HG03196 (cell line): ENCODE results near the gene BHLHE23.

ENCODE experiments used
- ATAC-seq: cut with Tn5 transposase; IDR thresholded peaks from one replicate; pipeline ENCODE4 v1.9.1; 2021; ENCODE audit not compliant: unreplicated experiment

Gene BHLHE23

GRCh38 chr20:62975812-62976508 is 30.8 kb downstream of the BHLHE23 start:
- no peak for ATAC-seq

DNA sequence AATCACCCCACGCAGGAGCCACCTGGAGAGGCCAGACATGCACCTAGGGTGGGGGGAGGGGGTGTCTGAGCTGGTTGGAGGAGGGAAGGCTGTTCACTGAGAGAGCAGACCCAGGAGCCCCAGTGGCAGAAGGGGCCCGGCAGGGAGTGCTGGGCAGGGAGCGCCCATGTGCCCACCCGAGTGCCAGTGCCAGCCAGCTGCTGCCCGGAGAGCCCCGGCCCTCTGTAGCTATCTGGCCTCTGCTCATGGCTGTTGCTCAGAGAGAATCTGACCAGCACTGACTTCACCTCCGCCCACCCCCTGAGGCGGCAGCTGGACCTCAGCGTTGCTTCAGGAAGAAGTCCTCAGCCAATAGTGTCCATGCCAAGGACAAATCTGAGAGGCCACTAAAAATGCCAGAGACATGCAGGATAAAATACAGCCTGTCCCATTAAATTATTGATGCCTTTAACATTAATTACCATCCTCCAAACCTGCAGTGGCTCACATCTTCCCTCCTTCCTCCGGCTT is 31.5 kb downstream of the BHLHE23 start:
- no peak for ATAC-seq

DNA sequence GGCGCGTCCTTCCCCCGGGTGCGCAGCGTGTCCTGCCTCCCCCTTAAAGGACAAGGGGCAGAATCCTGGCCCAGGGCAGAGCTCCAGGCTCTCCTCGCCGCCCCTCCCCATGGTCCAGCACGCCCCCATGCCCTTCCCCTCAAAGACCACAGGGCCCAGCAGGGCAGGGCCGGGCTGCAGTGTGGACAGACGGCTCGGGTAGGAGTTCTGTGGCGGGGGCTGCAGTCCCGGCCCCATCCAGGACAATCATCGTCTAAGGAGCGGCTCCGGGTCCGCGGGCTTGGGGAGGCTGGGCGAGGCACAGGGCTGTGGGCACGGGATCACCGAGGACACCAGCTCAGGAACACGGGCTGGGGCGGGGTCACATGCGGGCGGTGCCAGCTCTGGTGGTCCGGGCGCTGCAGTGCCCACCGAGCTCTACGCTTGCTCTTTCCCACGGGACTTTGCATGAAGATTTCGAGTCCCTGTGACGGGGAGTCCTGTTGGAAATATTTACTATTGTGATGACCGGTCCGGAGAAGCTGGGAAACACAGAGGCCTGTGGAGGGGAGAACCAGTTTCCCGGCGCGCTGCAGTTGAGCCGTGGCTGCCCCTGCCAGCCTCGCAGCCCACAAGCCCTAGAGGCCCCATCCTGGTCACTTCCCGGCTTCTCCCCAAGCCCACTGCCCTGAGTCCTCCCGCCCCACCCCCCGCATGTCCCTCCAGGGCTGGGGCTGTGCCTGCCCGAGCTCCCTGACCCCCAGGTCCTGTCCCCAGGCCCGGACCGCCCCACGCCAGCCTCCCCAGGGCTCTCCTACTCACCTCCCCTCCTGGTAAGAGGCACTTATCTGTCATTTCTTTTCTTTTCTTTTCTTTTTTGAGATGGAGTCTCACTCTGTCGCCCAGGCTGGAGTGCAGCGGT is 33.7 kb downstream of the BHLHE23 start:
- no peak for ATAC-seq

GRCh38 chr20:62971950-62972844 is 34.6 kb downstream of the BHLHE23 start:
- peak; percentile 65 for ATAC-seq

DNA sequence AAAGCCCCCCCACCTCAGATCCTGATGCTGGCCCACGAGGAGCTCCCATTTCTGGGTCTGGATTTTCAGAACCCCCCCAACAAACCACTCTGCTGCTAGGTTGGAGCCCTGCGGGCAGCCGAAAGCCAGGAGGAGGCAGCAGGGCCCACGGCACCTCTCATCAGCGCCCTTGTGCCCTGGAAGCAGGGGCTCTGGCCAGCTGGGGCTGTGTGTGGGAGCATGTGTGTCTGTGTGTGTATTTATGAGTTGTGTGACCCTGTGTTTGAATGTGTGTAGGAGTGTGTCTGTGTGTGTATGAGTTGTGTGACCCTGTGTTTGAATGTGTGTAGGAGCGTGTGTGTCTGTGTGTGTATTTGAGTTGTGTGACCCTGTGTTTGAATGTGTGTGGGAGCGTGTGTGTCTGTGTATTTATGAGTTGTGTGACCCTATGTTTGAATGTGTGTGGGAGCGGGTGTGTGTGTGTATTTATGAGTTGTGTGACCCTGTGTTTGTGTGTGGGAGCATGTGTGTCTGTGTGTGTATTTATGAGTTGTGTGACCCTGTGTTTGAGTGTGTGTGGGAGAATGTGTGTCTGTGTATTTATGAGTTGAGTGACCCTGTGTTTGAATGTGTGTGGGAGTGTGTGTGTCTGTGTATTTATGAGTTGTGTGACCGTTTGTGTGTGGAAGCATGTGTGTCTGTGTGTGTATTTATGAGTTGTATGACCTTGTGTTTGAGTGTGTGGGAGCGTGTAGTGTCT is 35.4 kb downstream of the BHLHE23 start:
- no peak for ATAC-seq

GRCh38 chr20:62970307-62971210 is 36.2 kb downstream of the BHLHE23 start:
- no peak for ATAC-seq

DNA sequence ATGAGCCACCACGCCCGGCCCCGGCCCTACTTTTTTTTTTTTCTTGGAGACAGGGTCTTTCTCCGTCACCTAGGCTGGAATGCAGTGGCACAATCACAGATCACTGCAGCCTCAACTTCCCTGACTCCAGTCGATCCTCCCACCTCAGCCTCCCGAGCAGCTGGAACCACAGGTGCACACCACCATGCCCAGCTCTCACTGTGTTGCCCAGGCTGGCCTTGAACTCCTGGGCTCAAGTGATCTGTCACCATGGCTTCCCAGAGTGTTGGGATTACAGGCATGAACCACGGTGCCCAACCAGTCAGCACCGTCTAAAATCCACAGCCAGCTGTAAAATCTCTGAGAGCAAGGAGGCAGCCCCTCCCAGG is 36.8 kb downstream of the BHLHE23 start:
- ATAC-seq = no peak

DNA sequence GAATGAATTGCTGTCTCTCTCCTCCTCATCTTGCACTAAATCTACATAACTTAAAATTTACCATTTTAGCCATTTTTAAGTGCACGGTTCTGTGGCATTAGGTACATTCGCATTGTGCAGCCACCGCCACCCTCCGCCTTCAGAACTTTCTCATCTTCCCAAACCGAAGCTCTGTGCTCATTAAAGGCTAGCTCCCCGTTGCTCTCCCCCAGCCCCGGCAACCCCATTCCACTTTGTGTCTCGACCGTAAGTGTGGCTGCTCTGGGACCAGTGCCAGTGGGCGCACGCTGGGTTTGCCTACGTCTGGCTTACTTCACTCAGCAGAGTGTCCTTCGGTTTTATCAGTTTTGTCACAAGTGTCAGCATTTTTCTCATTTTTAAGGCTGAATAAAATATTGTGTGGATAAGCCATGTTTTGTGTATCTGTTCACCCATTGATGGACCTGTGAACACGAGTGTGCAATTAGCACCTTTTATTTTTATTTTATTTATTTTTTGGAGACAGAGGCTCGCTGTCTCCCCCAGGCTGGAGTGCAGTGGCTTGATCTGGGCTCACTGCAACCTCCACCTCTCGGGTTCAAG is 37.5 kb downstream of the BHLHE23 start:
- no peak for ATAC-seq

- no peak for ATAC-seq
Measured at GRCh38 chr20:62968378-62969178, 38.2 kb downstream of the BHLHE23 start.

DNA sequence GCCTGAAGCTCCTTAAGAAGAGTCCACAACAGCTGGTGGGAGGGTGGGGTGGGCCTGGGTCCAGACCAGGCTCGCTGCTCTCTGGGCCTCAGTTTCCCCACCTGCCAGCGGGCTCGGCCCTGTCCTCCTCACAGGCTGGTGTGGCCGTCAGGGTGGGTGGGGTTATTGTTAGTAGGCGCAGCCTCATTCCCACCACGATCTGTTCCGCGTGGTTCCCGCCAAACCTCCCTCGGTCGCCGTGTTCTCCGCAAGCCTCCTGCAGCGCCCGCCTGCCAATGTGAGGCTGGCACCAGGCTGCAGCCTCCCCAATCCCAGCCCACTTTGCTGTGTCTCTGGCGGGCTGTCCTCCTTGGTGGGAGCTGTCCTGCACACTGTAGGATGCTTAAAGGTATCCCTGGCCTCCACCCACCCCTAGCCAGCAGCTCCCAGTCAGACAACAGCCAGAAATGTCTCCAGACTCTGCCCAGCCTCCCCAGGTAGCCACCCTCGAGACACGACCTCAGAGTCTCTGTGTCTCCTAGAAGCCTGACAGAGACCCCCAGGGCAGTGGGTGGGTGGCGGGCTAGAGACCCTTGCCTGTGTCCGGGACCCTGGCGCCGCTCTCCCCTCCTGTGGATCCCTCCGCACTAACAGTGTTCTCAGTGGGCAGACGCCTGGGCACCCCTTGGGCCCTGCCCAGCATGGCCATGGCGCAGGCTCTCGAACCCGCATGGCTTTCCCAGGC is 39.0 kb downstream of the BHLHE23 start:
- ATAC-seq = no peak

- ATAC-seq = no peak
Measured at GRCh38 chr20:62967149-62967501, 39.6 kb downstream of the BHLHE23 start.

DNA sequence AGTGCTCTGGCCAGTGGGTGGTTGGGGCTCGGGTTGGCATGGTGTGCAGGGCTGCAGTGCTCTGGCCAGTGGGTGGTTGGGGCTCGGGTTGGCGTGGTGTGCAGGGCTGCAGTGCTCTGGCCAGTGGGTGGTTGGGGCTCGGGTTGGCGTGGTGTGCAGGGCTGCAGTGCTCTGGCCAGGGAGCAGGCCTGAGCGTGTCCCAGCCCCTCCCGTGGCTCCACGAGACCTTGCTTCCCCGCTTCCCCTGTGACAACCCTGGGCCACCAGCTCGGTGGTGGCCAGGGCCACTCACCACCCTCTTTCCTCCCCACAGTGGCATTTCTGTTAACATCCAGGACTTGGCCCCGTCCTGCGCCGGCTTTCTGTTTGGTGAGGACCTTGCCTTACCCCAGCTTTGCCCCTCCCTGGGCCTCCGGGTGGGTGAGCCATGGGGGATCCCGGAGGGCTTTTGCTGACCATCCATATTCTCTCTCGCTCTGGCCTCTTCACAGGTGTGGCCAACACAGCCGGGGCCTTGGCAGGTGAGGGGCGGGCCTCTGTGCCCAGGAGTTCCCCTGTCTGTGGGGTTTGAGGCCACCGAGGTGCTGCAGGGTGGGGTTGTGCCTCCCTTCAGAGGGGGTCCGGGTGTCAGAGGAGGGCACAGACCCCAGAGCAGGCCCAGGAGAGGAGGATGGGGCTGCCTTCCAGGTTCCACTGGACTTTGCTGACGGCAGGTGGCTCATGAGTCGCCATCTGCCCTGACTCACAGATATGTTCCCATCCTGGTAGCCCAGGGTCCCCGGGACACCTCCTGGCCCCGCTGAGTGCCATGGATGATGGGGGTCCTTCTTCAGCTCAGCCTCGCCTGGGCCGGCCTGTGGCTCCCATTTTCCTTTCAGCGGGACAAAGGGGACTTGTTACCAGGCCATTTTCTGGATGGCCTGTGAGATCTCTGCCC is 40.3 kb downstream of the BHLHE23 start:
- no peak for ATAC-seq

GRCh38 chr20:62965363-62965771 is 41.4 kb downstream of the BHLHE23 start:
- no peak for ATAC-seq

DNA sequence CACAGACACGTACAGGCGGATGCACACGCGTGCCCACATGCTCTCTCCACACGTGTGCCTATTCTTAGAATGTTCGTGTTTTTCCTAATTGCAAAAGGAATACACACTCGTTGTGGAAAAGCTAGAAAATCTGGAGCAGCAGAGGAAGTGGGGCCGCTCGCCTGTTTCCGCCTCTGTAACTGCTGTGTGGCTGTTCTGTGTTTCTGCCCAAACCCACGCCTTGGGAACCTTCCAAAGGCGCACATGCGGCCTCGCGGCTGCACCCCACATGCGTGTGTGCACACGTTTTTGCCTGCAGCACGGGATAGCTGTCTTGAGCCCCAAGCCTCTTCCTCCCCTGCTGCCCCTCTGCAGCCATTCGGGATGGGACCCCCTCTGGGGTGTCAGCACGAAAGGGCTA is 42.1 kb downstream of the BHLHE23 start:
- ATAC-seq = no peak

DNA sequence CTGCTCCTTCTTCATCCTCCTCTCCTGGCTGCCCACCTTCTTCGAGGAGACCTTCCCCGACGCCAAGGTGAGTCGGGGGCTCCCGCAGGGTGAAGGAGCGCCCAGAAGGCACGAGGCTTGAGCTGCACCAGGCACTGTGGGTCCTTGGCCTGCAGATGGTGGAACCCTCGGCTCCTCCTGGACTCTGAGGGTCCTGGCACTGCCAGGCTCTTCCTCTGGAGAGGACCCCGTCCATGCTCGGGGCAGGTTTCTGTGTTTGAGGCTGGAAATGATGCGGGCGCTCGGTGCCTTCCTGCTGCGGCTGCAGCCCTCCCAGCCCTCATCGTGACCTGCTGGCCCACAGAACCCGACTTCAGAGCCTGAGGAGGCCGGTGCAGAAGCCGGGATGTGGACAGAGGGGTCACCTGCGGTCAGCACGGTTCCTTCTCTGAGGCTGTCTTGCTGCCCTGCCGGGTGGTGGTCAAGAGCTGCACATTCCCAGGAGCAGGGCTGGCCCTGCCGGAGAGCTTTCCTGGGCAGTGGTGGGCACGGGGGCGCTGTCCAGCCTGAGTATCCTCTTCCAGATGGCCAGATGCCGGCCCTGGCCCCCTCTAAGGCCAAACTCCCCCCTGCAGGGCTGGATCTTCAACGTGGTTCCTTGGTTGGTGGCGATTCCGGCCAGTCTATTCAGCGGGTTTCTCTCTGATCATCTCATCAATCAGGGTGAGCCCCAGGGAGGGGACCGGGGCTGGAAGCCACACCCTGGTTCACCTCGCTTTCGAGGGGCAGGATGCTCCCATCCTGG is 43.0 kb downstream of the BHLHE23 start:
- no peak for ATAC-seq
